WTC11 (cell line): ENCODE measurements around the gene NHS. TPM values are rescaled to one million over a fixed set of nuclear protein-coding genes. Genes with fewer than 3 reads are reported as not detected.

Experiments used
- ATAC-seq: fragments of 200-7000 bp; cut with Tn5 transposase; 2 replicates; pipeline ENCODE4 v1.10.0; 2021; ENCODE audit warnings: mild to moderate bottlenecking, moderate library complexity
- CTCF ChIA-PET: fragments of 300-600 bp; sonication (Branson Sonifier 250); formaldehyde crosslinking; loops from one replicate; lab custom pipeline; 2021; ENCODE audit warnings: antibody characterized with exemption; lab: Charles Lee
- POLR2A ChIA-PET: fragments of 350-600 bp; sonication (Branson Sonifier 250); formaldehyde crosslinking; loops from one replicate; lab custom pipeline; 2021; ENCODE audit warnings: antibody characterized with exemption; lab: Charles Lee
- DNase-seq: peaks from one replicate; pipeline ENCODE4 v3.0.0; 2021; ENCODE audit warnings: low spot score
- H3K27ac Mint-ChIP-seq: 2 replicates; pipeline ENCODE4 v1.8.0; 2021; ENCODE audit warnings: mixed read lengths
- H3K27me3 Mint-ChIP-seq: 2 replicates; pipeline ENCODE4 v1.8.0; 2021; ENCODE audit warnings: low read depth, mild to moderate bottlenecking, moderate library complexity, mixed read lengths
- H3K36me3 Mint-ChIP-seq: 2 replicates; pipeline ENCODE4 v1.8.0; 2021; ENCODE audit warnings: mixed read lengths
- H3K4me1 Mint-ChIP-seq: 2 replicates; pipeline ENCODE4 v1.8.0; 2022; ENCODE audit warnings: mixed read lengths
- H3K4me3 Mint-ChIP-seq: 2 replicates; pipeline ENCODE4 v1.8.0; 2021; ENCODE audit warnings: mild to moderate bottlenecking, moderate library complexity, mixed read lengths
- H3K9me3 Mint-ChIP-seq: 2 replicates; pipeline ENCODE4 v1.8.0; 2021; ENCODE audit warnings: mixed read lengths
- CBFB ChIP-seq: sonication (generic); formaldehyde crosslinking; IDR thresholded peaks from 2 replicates; pipeline ENCODE4 v1.8.1; 2022; ENCODE audit warnings: mild to moderate bottlenecking, low read depth, missing genetic modification reagents
- E2F1 ChIP-seq: sonication (generic); formaldehyde crosslinking; IDR thresholded peaks from 2 replicates; pipeline ENCODE4 v1.8.0; 2022; ENCODE audit warnings: mild to moderate bottlenecking, missing genetic modification reagents
- E2F5 ChIP-seq: sonication (generic); formaldehyde crosslinking; IDR thresholded peaks from 2 replicates; pipeline ENCODE4 v1.8.1; 2022; ENCODE audit warnings: mild to moderate bottlenecking, moderate library complexity, missing genetic modification reagents
- ELF4 ChIP-seq: sonication (generic); formaldehyde crosslinking; IDR thresholded peaks from 2 replicates; pipeline ENCODE4 v1.8.1; 2022; ENCODE audit warnings: low read depth, mild to moderate bottlenecking, moderate library complexity, missing genetic modification reagents
- ETV6 ChIP-seq: sonication (generic); formaldehyde crosslinking; IDR thresholded peaks from 2 replicates; pipeline ENCODE4 v1.8.1; 2022; ENCODE audit warnings: mild to moderate bottlenecking, missing genetic modification reagents
- FOXJ3 ChIP-seq: sonication (generic); formaldehyde crosslinking; IDR thresholded peaks from 2 replicates; pipeline ENCODE4 v1.9.0; 2021; ENCODE audit warnings: missing genetic modification reagents, mild to moderate bottlenecking, borderline replicate concordance
- FOXP4 ChIP-seq: sonication (generic); formaldehyde crosslinking; IDR thresholded peaks from 2 replicates; pipeline ENCODE4 v1.8.0; 2022; ENCODE audit warnings: mild to moderate bottlenecking, missing genetic modification reagents
- IRF2 ChIP-seq: sonication (generic); formaldehyde crosslinking; IDR thresholded peaks from 2 replicates; pipeline ENCODE4 v1.8.0; 2022; ENCODE audit warnings: low read depth, missing genetic modification reagents, borderline replicate concordance
- NR2C2 ChIP-seq: sonication (generic); formaldehyde crosslinking; IDR thresholded peaks from 2 replicates; pipeline ENCODE4 v1.8.0; 2022; ENCODE audit warnings: mild to moderate bottlenecking, missing genetic modification reagents
- PRDM15 ChIP-seq: sonication (generic); formaldehyde crosslinking; IDR thresholded peaks from 2 replicates; pipeline ENCODE4 v1.8.0; 2022; ENCODE audit warnings: missing genetic modification reagents
- PREB ChIP-seq: sonication (generic); formaldehyde crosslinking; IDR thresholded peaks from 2 replicates; pipeline ENCODE4 v1.8.1; 2022; ENCODE audit warnings: mild to moderate bottlenecking, missing genetic modification reagents, moderate library complexity, borderline replicate concordance
- PRRX2 ChIP-seq: fragments of 250-450 bp; sonication (Bioruptor Pico); IDR thresholded peaks from 2 replicates; pipeline ENCODE4 v1.8.0; 2021; ENCODE audit warnings: mild to moderate bottlenecking
- RELA ChIP-seq: sonication (generic); formaldehyde crosslinking; IDR thresholded peaks from 2 replicates; pipeline ENCODE4 v1.8.1; 2022; ENCODE audit warnings: missing genetic modification reagents, mild to moderate bottlenecking, borderline replicate concordance
- RORB ChIP-seq: fragments of 250-450 bp; sonication (Bioruptor Pico); IDR thresholded peaks from 2 replicates; pipeline ENCODE4 v1.9.0; 2021; ENCODE audit warnings: mild to moderate bottlenecking
- TEAD1 ChIP-seq: sonication (generic); formaldehyde crosslinking; IDR thresholded peaks from 2 replicates; pipeline ENCODE4 v1.8.0; 2022; ENCODE audit warnings: mild to moderate bottlenecking, missing genetic modification reagents
- TP53 ChIP-seq: sonication (generic); formaldehyde crosslinking; IDR thresholded peaks from 2 replicates; pipeline ENCODE4 v1.8.1; 2023; ENCODE audit warnings: mild to moderate bottlenecking, missing genetic modification reagents
- USF2 ChIP-seq: sonication (generic); formaldehyde crosslinking; IDR thresholded peaks from 2 replicates; pipeline ENCODE4 v1.8.1; 2023; ENCODE audit warnings: mild to moderate bottlenecking, missing genetic modification reagents, moderate library complexity
- ZNF138 ChIP-seq: sonication (generic); formaldehyde crosslinking; conservative IDR thresholded peaks from 2 replicates; pipeline ENCODE4 v1.8.1; 2022; ENCODE audit warnings: mild to moderate bottlenecking, moderate library complexity, missing genetic modification reagents
- ZNF512 ChIP-seq: sonication (generic); formaldehyde crosslinking; IDR thresholded peaks from 2 replicates; pipeline ENCODE4 v1.8.1; 2022; ENCODE audit warnings: missing genetic modification reagents, borderline replicate concordance
- ZNF671 ChIP-seq: fragments of 250-450 bp; sonication (Bioruptor Pico); IDR thresholded peaks from 2 replicates; pipeline ENCODE4 v1.8.0; 2021; ENCODE audit warnings: mild to moderate bottlenecking
- ZSCAN18 ChIP-seq: fragments of 250-450 bp; sonication (Bioruptor Pico); IDR thresholded peaks from 2 replicates; pipeline ENCODE4 v2.1.2; 2022; ENCODE audit warnings: mild to moderate bottlenecking, moderate library complexity
- total RNA-seq: library from RNA; stranded (reverse); gene quantifications from 3 replicates; pipeline ENCODE4 v1.2.3, GENCODE V29; 2021

Gene NHS
- total RNA-seq, 1 experiment from 2014 or later: 5.8 TPM

- TF ChIP-seq RORB (CRISPR knock-in tag) (no peak), ZNF671 (no peak), ELF4 (CRISPR knock-in tag) (no peak), TEAD1 (CRISPR knock-in tag) (no peak), FOXP4 (no peak), ETV6 (no peak), PRDM15 (CRISPR knock-in tag) (no peak), NR2C2 (CRISPR knock-in tag) (no peak), ZNF512 (CRISPR knock-in tag) (no peak), PRRX2 (no peak)
- TF ChIP-seq, all 79 proteins: peak for 0
Observed at GRCh38 chrX:17732138-17732783, 357.3 kb downstream of the NHS start (continued).

GRCh38 chrX:17735406-17735805 is 360.4 kb downstream of the NHS start:
- ATAC-seq (no peak), DNase-seq (no peak)
- Mint-ChIP-seq H3K9me3 (no peaks in the 10 kb centered on the region), H3K4me3 (no peak overlapping the region), H3K4me1 (peaks cover 12% of the 10 kb centered on the region), H3K36me3 (no peaks in the 10 kb centered on the region), H3K27me3 (peaks cover 30% of the 10 kb centered on the region), H3K27ac (no peak overlapping the region)
- POLR2A ChIA-PET: no interaction called here
- CTCF ChIA-PET: no interaction called here
- TF ChIP-seq PREB (CRISPR knock-in tag): no peak
- TF ChIP-seq RELA (CRISPR knock-in tag): no peak
- no peak for TF ChIP-seq E2F1
- TF ChIP-seq NR2C2 (CRISPR knock-in tag): no peak
- no peak for TF ChIP-seq TP53
- no peak for TF ChIP-seq TEAD1 (CRISPR knock-in tag)
- TF ChIP-seq FOXJ3: no peak
- no peak for TF ChIP-seq CBFB (CRISPR knock-in tag)
- no peak for TF ChIP-seq E2F5 (CRISPR knock-in tag)
- no peak for TF ChIP-seq ZNF138 (CRISPR knock-in tag)
- no peak for TF ChIP-seq IRF2
- no peak for TF ChIP-seq USF2 (CRISPR knock-in tag)
- TF ChIP-seq ZSCAN18 (CRISPR knock-in tag): no peak
- no peak for TF ChIP-seq ZNF512 (CRISPR knock-in tag)
